Activated T-cell treated with anti-CD3 and anti-CD28 coated beads, Interleukin-2, amount 50 U/mL, for 48 hours (primary cell): ENCODE measurements around the gene MAPRE2.

ENCODE experiments used
- DNase-seq, 2 experiments: peaks; one replicate each; pipeline ENCODE4 v3.0.0-alpha.2; 2020

Gene MAPRE2

GRCh38 chr18:35063875-35064690, 22.9 kb downstream of the MAPRE2 start:
- no peak for DNase-seq

GRCh38 chr18:35067454-35067853, 26.2 kb downstream of the MAPRE2 start:
- no peak for DNase-seq

DNA sequence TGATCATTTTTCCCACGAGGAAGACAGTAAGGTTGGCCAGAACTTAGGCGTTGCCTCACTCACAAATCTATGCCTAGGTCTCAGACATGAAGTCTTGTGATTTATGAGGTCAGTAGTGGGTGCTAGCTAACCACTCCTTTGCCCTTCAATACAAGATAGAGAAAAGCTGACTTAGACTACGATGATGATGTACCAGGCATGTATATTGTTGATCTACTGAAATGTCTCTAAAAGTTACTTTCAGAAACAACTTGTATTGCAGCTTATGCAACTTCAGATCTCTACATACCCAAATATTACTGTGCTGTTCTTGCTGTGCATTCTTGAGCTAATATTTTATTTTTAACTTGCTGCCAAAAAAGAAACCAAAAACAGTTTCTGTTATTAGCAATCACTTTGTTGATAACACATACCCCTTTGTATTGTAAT, 30.6 kb downstream of the MAPRE2 start:
- no peak for DNase-seq

DNA sequence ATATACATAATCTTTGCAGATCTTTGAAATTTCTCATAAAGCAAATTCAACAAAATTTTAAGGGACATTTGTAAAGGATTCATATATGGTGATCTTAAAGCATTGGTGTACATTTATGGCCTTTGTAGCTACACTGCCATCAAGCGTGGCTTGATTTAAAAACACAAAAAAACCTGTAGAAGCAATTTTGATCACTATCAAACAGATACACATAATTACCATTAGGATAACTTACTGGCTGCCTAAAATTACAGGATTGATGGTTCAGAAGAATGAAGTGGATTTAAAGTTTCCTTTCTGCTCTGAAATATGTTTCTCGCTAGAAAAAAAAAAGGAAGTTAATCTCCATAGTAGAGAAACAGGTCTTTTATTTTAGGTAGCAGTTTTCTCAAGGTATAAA, 31.4 kb downstream of the MAPRE2 start:
- DNase-seq, result no peak

GRCh38 chr18:35073186-35074105, 32.2 kb downstream of the MAPRE2 start:
- no peak for DNase-seq

- DNase-seq, result no peak
Measured at GRCh38 chr18:35074581-35074980, 33.4 kb downstream of the MAPRE2 start.

DNA sequence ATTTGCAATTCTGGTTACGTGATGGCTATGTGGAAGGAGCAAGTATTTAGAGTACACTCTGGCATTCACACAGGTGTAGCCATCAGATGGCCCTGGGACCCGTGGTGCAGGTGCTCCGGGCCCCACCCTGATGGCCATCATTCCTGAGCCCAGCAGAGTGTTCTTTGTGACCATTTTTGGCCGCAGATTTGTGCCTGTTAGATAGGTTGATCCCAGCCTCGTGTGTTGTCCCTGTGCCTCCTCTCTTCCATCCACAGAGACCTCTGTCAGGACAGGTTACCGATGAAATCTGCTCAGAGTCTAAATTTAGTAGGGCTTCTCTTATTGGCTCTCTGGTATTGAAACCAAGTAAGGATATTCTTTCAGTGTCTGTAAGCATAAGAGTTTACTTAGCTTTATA, 33.9 kb downstream of the MAPRE2 start:
- no peak for DNase-seq

DNA sequence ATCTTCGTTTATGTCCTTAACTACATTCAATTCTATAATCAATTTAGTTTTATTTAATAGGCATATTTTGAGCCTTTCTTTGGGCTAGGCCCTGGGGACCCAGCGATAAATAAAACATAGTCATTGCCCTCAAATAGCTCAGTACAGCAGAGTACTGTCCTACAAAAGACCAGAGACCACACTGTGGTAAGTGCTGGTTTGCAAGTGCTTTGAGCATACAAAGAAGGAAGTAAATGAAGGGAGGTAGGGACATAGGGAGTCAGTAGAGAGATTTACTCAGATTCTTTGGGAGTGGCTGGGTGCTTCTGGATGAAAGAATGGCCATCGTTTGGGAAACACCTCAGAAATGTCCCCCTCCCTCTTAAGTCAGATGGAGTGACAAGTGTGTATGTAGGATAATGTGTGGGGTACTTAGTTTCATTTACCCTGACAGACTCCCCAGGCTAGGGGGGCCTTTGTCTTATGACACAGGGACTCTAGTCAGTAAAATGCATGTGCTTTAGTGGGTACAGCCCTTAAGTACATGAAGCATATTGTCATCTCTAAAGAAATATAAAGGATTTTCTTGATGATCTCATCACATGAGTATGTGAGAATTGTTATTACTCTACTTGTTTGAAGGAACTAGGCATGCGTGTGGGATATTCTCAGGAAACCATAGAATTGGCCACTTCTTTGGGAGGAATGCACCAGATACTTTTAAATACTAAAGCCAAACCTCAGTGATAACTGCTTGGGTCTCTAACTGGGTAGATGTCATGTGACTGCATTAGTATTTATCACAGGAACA, 35.1 kb downstream of the MAPRE2 start:
- DNase-seq, result no peak

DNA sequence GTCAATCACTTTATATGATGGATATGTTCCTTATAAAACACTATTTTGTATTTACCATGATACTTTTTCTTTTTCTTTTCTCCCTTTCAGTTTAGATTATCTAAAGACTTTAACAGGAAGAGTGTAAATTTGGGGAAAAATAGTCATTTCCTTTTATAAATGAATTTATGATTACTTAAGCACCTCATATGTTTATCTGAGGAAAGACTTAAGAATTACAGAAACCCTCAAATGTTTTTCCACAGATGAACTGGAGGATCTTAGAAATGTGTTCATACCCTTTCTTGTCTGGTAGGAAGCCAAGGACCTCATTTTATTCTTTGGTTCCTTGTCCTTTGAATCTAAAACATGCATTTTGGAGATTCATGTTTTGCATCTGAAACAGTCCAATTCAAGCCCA, 36.7 kb downstream of the MAPRE2 start:
- no peak for DNase-seq

DNA sequence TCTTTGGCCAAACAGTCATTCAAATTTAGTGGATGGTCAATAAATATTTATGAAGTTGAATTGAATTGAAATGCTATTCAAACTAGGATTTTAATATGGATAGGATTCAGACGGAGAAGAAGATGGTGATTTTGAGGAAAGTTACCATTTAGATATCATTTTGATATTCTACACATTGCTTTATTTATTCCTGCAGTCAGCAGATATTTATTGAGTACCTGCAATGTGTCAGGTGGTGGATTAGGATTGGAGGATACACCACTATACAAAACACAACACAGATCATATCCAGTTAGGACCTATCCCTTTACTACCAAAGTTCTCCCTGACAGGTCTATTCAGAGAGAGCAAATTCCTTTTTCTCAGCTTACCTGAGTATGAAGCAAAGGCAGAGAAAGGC, 38.8 kb downstream of the MAPRE2 start:
- no peak for DNase-seq

- no peak for DNase-seq
Measured at GRCh38 chr18:35083174-35083712, 42.0 kb downstream of the MAPRE2 start.

GRCh38 chr18:35084494-35085449, 43.6 kb downstream of the MAPRE2 start:
- DNase-seq, result no peak

GRCh38 chr18:35085450-35086380, 44.5 kb downstream of the MAPRE2 start:
- DNase-seq, result no peak

DNA sequence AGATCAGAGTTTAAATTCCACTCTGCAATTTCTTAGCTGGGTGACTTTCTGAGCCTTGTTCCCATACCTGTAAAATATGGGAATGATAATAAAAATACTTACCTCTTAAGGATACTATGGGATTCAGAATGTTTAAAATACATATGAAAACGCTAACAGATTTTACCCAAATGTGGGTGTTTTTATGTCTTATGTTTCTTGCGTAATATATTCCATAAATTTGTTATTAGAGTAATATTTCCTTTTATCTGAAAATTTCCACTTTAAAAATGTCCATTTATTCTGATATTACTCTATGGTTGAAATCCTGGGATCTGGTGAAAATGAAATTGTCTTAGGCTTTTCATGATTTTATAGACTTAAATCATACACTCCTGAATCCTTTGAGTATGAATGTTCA, 45.5 kb downstream of the MAPRE2 start:
- no peak for DNase-seq

GRCh38 chr18:35087726-35088125, 46.5 kb downstream of the MAPRE2 start:
- no peak for DNase-seq

DNA sequence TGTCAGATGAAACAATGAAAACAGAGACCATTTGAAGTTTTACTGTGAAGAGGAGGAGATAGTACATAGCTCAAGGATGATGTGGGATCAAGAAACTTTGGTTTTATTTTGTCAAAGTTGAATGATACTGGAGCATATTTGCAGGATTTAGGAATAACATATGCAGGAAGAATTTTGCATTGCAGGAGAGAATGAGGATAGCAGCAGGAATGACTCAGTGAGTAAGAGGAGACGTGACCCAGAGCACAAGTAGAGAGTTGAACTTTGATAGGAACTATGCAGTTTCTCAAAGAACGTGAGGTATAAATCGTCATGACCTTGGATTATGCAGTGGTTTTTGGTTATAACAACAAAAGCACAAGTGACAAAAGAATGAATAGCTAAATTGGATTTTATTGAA, 47.7 kb downstream of the MAPRE2 start:
- DNase-seq, result no peak

- no peak for DNase-seq
Measured at GRCh38 chr18:35089382-35089781, 48.2 kb downstream of the MAPRE2 start.

- DNase-seq, result no peak
Measured at GRCh38 chr18:35089891-35090550, 48.8 kb downstream of the MAPRE2 start.

GRCh38 chr18:35091841-35092240, 50.6 kb downstream of the MAPRE2 start:
- DNase-seq, result no peak
